ENCODE results near the gene CCM2L.

CCM2L gene

DNA sequence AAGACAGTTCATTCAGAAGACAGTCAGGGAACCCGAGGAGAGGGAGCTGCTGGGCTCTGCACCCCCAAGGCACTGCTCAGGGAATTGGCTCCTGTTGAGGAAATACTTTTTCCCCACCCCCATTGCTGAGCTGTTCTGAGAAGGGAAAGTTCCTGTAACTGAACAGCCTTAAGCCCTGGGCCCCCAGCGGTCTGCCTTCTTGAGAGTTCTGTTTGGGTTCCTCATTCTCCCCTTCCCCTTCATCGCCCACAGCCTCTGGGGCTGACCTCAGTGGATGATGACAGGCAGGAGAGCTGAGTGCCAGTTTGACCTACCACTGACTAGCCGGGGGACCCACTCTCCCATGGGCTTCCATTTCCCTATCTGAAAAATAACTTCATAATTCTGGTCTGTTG lies 52.5 kb downstream of the CCM2L start:
- TF ChIP-seq TEAD4 (IDR thresholded peaks at IDR 0.05) (no peak), EP300 (IDR thresholded peaks at IDR 0.05; ENCODE audit: borderline replicate concordance) (no peak), EGR1 (IDR thresholded peaks at IDR 0.05) (no peak), ZBTB7A (IDR thresholded peaks at IDR 0.05; ENCODE audit: low read depth) (no peak), YY1 (IDR thresholded peaks at IDR 0.05; ENCODE audit: low read depth) (no peak), MAX (IDR thresholded peaks at IDR 0.05) (no peak), CEBPB (IDR thresholded peaks at IDR 0.05) (no peak), REST (IDR thresholded peaks at IDR 0.05; ENCODE audit: low read depth) (no peak), TAF1 (IDR thresholded peaks at IDR 0.05; ENCODE audit: low read depth) (no peak)
- TF ChIP-seq, protein P1, sequence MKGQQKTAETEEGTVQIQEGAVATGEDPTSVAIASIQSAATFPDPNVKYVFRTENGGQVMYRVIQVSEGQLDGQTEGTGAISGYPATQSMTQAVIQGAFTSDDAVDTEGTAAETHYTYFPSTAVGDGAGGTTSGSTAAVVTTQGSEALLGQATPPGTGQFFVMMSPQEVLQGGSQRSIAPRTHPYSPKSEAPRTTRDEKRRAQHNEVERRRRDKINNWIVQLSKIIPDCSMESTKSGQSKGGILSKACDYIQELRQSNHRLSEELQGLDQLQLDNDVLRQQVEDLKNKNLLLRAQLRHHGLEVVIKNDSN (IDR thresholded peaks at IDR 0.05) = no peak

GRCh38 chr20:32063695-32064094 lies 53.5 kb downstream of the CCM2L start:
- no peak for TF ChIP-seq CEBPB (IDR thresholded peaks at IDR 0.05)

DNA sequence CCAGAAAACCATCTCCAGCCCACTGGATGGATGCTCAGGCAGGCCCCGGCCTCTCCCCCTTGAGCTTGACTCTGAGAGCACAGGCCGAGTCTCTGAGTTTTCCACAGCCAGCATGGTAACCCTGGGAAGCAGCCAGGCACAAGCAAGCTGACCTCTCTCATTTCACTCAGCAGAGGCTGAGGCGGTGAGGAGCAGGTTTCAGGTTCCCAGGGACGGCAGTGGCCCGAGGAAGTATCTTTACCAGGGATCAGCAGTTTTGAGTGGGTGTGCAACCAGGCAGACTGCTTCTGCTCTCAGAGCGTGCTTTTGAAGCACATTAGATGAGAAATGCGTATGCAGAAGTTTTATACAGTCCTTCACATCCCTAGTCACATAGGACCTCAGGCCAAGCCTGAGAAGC lies 54.4 kb downstream of the CCM2L start:
- TF ChIP-seq CEBPB (IDR thresholded peaks at IDR 0.05) = no peak
- no peak for TF ChIP-seq TCF12 (IDR thresholded peaks at IDR 0.05; ENCODE audit: low read depth)
- no peak for TF ChIP-seq RAD21 (IDR thresholded peaks at IDR 0.05; ENCODE audit: low read depth)
- TF ChIP-seq TEAD4 (IDR thresholded peaks at IDR 0.05) = no peak
- TF ChIP-seq EGR1 (IDR thresholded peaks at IDR 0.05) = no peak
- TF ChIP-seq FOXM1 (IDR thresholded peaks at IDR 0.05; ENCODE audit: borderline replicate concordance, low read depth) = no peak
- TF ChIP-seq MAX (IDR thresholded peaks at IDR 0.05) = no peak
- no peak for TF ChIP-seq NFIC (IDR thresholded peaks at IDR 0.05)

DNA sequence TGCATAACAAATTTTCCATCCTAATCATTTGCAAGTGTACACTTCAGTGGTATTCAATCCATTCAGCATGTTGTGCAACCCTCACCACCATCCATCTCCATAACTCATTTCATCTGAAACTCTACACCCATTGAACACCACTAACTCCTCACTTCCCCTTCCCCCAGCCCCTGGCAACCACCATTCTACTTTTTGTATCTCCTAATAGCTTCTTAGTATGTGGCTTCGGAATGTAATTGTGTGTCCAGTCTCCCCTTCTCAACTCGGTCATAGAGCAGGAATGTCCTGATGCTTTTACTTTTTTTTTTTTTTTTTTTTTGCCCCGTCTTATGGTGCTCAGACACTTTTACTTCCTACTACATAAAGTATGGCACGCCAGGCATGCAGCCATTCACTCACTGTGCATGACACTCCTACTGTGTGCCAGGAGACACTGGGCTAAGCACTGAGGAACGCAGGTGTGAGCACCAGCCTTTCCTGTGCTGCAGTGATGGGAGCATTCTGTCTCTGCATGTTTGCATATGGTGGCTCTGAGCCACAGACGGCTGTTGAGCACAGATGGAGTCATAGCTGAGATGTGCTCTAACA lies 57.1 kb downstream of the CCM2L start:
- TF ChIP-seq YY1 (IDR thresholded peaks at IDR 0.05; ENCODE audit: low read depth) (no peak), EP300 (IDR thresholded peaks at IDR 0.05; ENCODE audit: borderline replicate concordance) (0 out of 2 replicates have a peak, but pooled peaks have one; percentile 47), CEBPB (IDR thresholded peaks at IDR 0.05) (peak; percentile 96), MAX (IDR thresholded peaks at IDR 0.05) (no peak), REST (IDR thresholded peaks at IDR 0.05; ENCODE audit: low read depth) (no peak), CREB1 (IDR thresholded peaks at IDR 0.05; ENCODE audit: low read depth) (no peak), NFIC (IDR thresholded peaks at IDR 0.05) (no peak), TEAD4 (IDR thresholded peaks at IDR 0.05) (peak; percentile 77), TCF12 (IDR thresholded peaks at IDR 0.05; ENCODE audit: low read depth) (peak; percentile 51; the same call in 1 of the 2 replicates), FOXM1 (IDR thresholded peaks at IDR 0.05; ENCODE audit: borderline replicate concordance, low read depth) (no peak), ZBTB7A (IDR thresholded peaks at IDR 0.05; ENCODE audit: low read depth) (no peak), EGR1 (IDR thresholded peaks at IDR 0.05) (no peak), TAF1 (IDR thresholded peaks at IDR 0.05; ENCODE audit: low read depth) (no peak), RAD21 (IDR thresholded peaks at IDR 0.05; ENCODE audit: low read depth) (no peak)
- TF ChIP-seq, protein P1 (IDR thresholded peaks at IDR 0.05) = no peak

- TF ChIP-seq, protein P1 (IDR thresholded peaks at IDR 0.05) = no peak
- no peak for TF ChIP-seq TAF1 (IDR thresholded peaks at IDR 0.05; ENCODE audit: low read depth)
- no peak for TF ChIP-seq TCF12 (IDR thresholded peaks at IDR 0.05; ENCODE audit: low read depth)
- TF ChIP-seq TEAD4 (IDR thresholded peaks at IDR 0.05) = no peak
- TF ChIP-seq YY1 (IDR thresholded peaks at IDR 0.05; ENCODE audit: low read depth) = no peak
- no peak for TF ChIP-seq ZBTB7A (IDR thresholded peaks at IDR 0.05; ENCODE audit: low read depth)
- TF ChIP-seq REST (IDR thresholded peaks at IDR 0.05; ENCODE audit: low read depth) = no peak
Measured at GRCh38 chr20:32068174-32068573, 57.9 kb downstream of the CCM2L start.
